HL-60 (cell line): Measurements from ENCODE around the gene TMC1.

Experiments used
- CTCF ChIP-seq: IDR thresholded peaks from one replicate; pipeline ENCODE4 v1.5.1; 2011; ENCODE audit warnings: low read length, control low read depth, inconsistent platforms; ENCODE audit not compliant: insufficient read depth
- GABPA ChIP-seq: IDR thresholded peaks from 2 replicates; pipeline ENCODE4 v1.6.1; 2012; ENCODE audit warnings: low read depth
- POLR2AphosphoS5 ChIP-seq: IDR thresholded peaks from 2 replicates; pipeline ENCODE4 v1.6.1; 2012; ENCODE audit warnings: low read depth
- REST ChIP-seq: IDR thresholded peaks from 2 replicates; pipeline ENCODE4 v1.6.1; 2012; ENCODE audit warnings: low read depth; ENCODE audit not compliant: insufficient replicate concordance

GRCh38 chr9:72790989-72791388, 269.6 kb downstream of the TMC1 start:
- TF ChIP-seq REST (no peak), CTCF (no peak), POLR2AphosphoS5 (no peak), GABPA (no peak)
